ENCODE data around the gene ASTE1. TPM values are rescaled to one million over a fixed set of nuclear protein-coding genes. Genes with fewer than 3 reads are reported as not detected.
A peak's percentile ranks its signal among the peaks of the same experiment; 100 is the strongest.
"Not testable (repeated sequence)": the region's sequence is repeated elsewhere in the genome, so short reads cannot be mapped to it uniquely, and the experiment has no call there.

Gene ASTE1
- total and polyA plus RNA-seq, 9 of the 15 experiments (the other 6 are each of a cell fraction or from before 2014, with no cell fraction given): 3.5 to 12.1 (median 6.9) TPM

DNA sequence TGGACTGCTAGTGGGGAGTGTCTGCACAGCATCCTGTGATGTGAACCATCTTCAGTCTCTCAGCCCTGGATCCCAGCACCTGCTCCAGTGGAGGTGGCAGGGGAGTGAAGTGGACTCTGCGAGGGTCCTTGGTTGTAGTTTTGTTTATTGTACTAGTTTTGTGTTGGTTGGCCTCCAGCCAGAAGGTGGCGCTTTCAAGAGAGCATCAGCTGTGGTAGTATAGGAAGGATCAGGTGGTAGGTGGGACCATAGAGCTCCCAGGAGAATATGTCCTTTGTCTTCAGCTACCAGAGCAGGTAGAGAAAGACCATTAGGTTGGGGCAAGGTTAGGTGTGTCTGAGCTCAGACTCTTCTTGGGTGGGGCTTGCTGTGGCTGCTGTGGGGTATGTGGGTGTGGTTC is 21.0 kb upstream of the ASTE1 start:
- intact Hi-C loops (cut with micrococcal nuclease) (no loop called here), in situ Hi-C loops (cut with MboI) (loop anchor here (25.0 kb wide), 2 partner anchors 440 to 965 kb away; no protein-coding TSS in a partner anchor)
- H2AFZ ChIP-seq (ENCODE audit: low read depth, low read length): 0 out of 2 replicates have a peak overlapping the region, but pooled peaks have one; percentile 23
- no peaks in the 10 kb centered on the region for H4K20me1 ChIP-seq (replicated peaks; ENCODE audit: control insufficient read depth, insufficient read depth, low read length)
- ATAC-seq: no peak; the same call in 2 of the 3 replicates
- FAIRE-seq: no peak
- H3K4me3 ChIP-seq: no peak overlapping the region
- no peaks in the 10 kb centered on the region for H3K79me2 ChIP-seq (ENCODE audit: control insufficient read depth, insufficient read depth, low read length)
- WGBS (ENCODE audit: insufficient coverage, low coverage, missing lambda C conversion rate): 25% methylated on average over 2 of the region's 2 CpGs
- POLR2A ChIA-PET: interaction anchor here (1.9 kb wide), 1 partner anchor 11 kb away, joined by 4 read pairs; no protein-coding TSS in a partner anchor
- no peak overlapping the region for H3K4me2 ChIP-seq (ENCODE audit: insufficient read depth, low read length)
- H3K9ac ChIP-seq (ENCODE audit: insufficient read depth in 1 of 2, low read depth in 2 of 2, low read length in 2 of 2): no peak overlapping the region
- peak in 1 of 4 experiments; percentile 10 for DNase-seq (ENCODE audit: extremely low read depth in 1 of 4, low spot score in 3 of 4)
- H3K9me3 ChIP-seq (replicated peaks; ENCODE audit: control insufficient read depth, insufficient read depth, low read depth, low read length): no peaks in the 10 kb centered on the region
- BruUV-seq (replicated peaks): no TSS peak
- no peaks in the 10 kb centered on the region for H3K9me1 ChIP-seq (ENCODE audit: control insufficient read depth, insufficient read depth, low read length)
- H3K36me3 ChIP-seq (ENCODE audit: control insufficient read depth, insufficient read depth, low read length): no peaks in the 10 kb centered on the region
- H3K27me3 ChIP-seq (ENCODE audit: control insufficient read depth in 2 of 2, insufficient read depth in 2 of 2, low read length in 2 of 2): no peaks in the 10 kb centered on the region
- H3K27ac ChIP-seq (ENCODE audit: extremely low read depth, low read depth, low read length): no peak overlapping the region
- CTCF ChIA-PET (ENCODE audit: low intra/inter-chr PET ratio): no interaction called here
- TF ChIP-seq SP2 (IDR thresholded peaks at IDR 0.05; ENCODE audit: extremely low read depth, low read depth, low read length, poor library complexity, severe bottlenecking) (peak; percentile 26), U2AF1 (optimal IDR thresholded peaks at IDR 0.05; ENCODE audit: low read depth, low read length) (no peak), NFIC (IDR thresholded peaks at IDR 0.05) (peak; percentile 22; the same call in 1 of the 2 replicates), SMARCB1 (IDR thresholded peaks at IDR 0.05; ENCODE audit: insufficient read length, low read depth) (no peak), NFATC3 (IDR thresholded peaks at IDR 0.05) (no peak), ZNF507 (tag; conservative IDR thresholded peaks at IDR 0.05) (no peak)
- TF ChIP-seq, protein P1, sequence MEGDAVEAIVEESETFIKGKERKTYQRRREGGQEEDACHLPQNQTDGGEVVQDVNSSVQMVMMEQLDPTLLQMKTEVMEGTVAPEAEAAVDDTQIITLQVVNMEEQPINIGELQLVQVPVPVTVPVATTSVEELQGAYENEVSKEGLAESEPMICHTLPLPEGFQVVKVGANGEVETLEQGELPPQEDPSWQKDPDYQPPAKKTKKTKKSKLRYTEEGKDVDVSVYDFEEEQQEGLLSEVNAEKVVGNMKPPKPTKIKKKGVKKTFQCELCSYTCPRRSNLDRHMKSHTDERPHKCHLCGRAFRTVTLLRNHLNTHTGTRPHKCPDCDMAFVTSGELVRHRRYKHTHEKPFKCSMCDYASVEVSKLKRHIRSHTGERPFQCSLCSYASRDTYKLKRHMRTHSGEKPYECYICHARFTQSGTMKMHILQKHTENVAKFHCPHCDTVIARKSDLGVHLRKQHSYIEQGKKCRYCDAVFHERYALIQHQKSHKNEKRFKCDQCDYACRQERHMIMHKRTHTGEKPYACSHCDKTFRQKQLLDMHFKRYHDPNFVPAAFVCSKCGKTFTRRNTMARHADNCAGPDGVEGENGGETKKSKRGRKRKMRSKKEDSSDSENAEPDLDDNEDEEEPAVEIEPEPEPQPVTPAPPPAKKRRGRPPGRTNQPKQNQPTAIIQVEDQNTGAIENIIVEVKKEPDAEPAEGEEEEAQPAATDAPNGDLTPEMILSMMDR (IDR thresholded peaks at IDR 0.05 in 2 of 3, conservative IDR thresholded peaks at IDR 0.05 in 1 of 3; ENCODE audit: insufficient read depth in 2 of 3, low read depth in 1 of 3, low read length in 3 of 3): 0 out of 6 replicates have a peak, but pooled peaks of 1 of the 3 experiments have one; percentile 22
- TF ChIP-seq, protein P2, sequence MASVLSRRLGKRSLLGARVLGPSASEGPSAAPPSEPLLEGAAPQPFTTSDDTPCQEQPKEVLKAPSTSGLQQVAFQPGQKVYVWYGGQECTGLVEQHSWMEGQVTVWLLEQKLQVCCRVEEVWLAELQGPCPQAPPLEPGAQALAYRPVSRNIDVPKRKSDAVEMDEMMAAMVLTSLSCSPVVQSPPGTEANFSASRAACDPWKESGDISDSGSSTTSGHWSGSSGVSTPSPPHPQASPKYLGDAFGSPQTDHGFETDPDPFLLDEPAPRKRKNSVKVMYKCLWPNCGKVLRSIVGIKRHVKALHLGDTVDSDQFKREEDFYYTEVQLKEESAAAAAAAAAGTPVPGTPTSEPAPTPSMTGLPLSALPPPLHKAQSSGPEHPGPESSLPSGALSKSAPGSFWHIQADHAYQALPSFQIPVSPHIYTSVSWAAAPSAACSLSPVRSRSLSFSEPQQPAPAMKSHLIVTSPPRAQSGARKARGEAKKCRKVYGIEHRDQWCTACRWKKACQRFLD (CRISPR knock-in tag; IDR thresholded peaks at IDR 0.05): no peak
- TF ChIP-seq, protein P3, sequence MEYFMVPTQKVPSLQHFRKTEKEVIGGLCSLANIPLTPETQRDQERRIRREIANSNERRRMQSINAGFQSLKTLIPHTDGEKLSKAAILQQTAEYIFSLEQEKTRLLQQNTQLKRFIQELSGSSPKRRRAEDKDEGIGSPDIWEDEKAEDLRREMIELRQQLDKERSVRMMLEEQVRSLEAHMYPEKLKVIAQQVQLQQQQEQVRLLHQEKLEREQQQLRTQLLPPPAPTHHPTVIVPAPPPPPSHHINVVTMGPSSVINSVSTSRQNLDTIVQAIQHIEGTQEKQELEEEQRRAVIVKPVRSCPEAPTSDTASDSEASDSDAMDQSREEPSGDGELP (CRISPR knock-in tag; IDR thresholded peaks at IDR 0.05; ENCODE audit: borderline replicate concordance): peak; percentile 38; the same call in 1 of the 2 replicates
- H3K4me1 ChIP-seq (replicated peaks in 1 of 2; ENCODE audit: control insufficient read depth in 2 of 2, insufficient read depth in 2 of 2, low read length in 2 of 2): no peaks in the 10 kb centered on the region

DNA sequence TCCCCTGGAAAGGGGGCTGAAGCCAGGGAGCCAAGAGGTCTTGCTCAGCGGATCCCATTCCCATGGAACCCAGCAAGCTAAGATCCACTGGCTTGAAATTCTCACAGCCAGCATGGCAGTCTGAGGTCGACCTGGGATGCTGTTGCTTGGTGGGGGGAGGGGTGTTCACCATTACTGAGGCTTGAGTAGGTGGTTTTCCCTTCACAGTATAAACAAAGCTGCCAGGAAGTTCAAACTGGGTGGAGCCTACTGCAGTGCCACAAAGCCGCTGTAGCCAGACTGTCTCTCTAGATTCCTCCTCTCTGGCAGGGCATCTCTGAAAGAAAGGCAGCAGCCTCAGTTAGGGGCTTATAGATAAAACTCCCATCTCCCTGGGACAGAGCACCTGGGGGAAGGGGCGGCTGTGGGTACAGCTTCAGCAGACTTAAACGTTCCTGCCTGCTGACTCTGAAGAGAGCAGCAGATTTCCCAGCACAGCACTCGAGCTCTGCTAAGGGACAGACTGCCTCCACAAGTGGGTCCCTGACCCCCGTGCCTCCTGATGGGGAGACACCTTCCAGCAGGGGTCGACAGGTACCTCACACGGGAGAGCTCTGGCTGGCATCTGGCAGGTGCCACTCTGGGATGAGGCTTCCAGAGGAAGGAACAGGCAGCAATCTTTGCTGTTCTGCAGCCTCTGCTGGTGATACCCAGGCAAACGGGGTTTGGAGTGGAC is 15.8 kb upstream of the ASTE1 start:
- DNase-seq (ENCODE audit: extremely low read depth in 1 of 4, low spot score in 3 of 4); H3K27me3 ChIP-seq (ENCODE audit: control insufficient read depth in 2 of 2, insufficient read depth in 2 of 2, low read length in 2 of 2); H3K79me2 ChIP-seq (ENCODE audit: control insufficient read depth, insufficient read depth, low read length); H3K4me3 ChIP-seq; H3K9ac ChIP-seq (ENCODE audit: insufficient read depth in 1 of 2, low read depth in 2 of 2, low read length in 2 of 2); BruUV-seq (replicated peaks); POLR2A ChIA-PET; H3K27ac ChIP-seq (ENCODE audit: extremely low read depth, low read depth, low read length); FAIRE-seq; H2AFZ ChIP-seq (ENCODE audit: low read depth, low read length); CTCF ChIA-PET (ENCODE audit: low intra/inter-chr PET ratio); H3K4me1 ChIP-seq (replicated peaks in 1 of 2; ENCODE audit: control insufficient read depth in 2 of 2, insufficient read depth in 2 of 2, low read length in 2 of 2); H3K4me2 ChIP-seq (ENCODE audit: insufficient read depth, low read length); H3K9me1 ChIP-seq (ENCODE audit: control insufficient read depth, insufficient read depth, low read length); ATAC-seq; H3K36me3 ChIP-seq (ENCODE audit: control insufficient read depth, insufficient read depth, low read length); intact Hi-C loops (cut with micrococcal nuclease); H4K20me1 ChIP-seq (replicated peaks; ENCODE audit: control insufficient read depth, insufficient read depth, low read length); H3K9me3 ChIP-seq (replicated peaks; ENCODE audit: control insufficient read depth, insufficient read depth, low read depth, low read length): not testable (repeated sequence)
- in situ Hi-C loops (cut with MboI): loop anchor here (25.0 kb wide), 2 partner anchors 445 to 970 kb away; no protein-coding TSS in a partner anchor
- WGBS (ENCODE audit: insufficient coverage, low coverage, missing lambda C conversion rate): 29% methylated on average over 5 of the region's 10 CpGs

Measured in K562 (cell line).